Uterus (tissue), 2 donors: ENCODE measurements around the gene TBL1X.

Source experiments
- CTCF ChIP-seq, 4 experiments: fragments of 200-600 bp in 2 of 4; fragments of 450-650 bp in 2 of 4; sonication (generic) in 2 of 4; IDR thresholded peaks; one replicate each; pipeline ENCODE4 v1.5.1; 2016 to 2019; ENCODE audit warnings: antibody characterized with exemption in 4 of 4, mild to moderate bottlenecking in 2 of 4, moderate library complexity in 1 of 4
- POLR2A ChIP-seq, 2 donors: fragments of 450-650 bp; IDR thresholded peaks; one replicate each; pipeline ENCODE4 v1.6.1; 2016; ENCODE audit warnings: antibody characterized with exemption in 2 of 2, mild to moderate bottlenecking in 1 of 2, moderate library complexity in 1 of 2

GRCh38 chrX:9520217-9520590 is 55.3 kb downstream of the TBL1X start:
- TF ChIP-seq CTCF (IDR thresholded peaks at IDR 0.05) (no peak), POLR2A (IDR thresholded peaks at IDR 0.05) (no peak)
